Left lung (tissue), 10 donors: Measurements from ENCODE around the gene TCP11L1. TPM values are rescaled to one million over a fixed set of nuclear protein-coding genes. Genes with fewer than 3 reads are reported as not detected.
"Not testable (repeated sequence)": the region's sequence is repeated elsewhere in the genome, so short reads cannot be mapped to it uniquely, and the experiment has no call there.

ENCODE experiments used
- ATAC-seq: fragments of 200-7000 bp; cut with Tn5 transposase; one replicate; pipeline ENCODE4 v1.9.1; 2020; ENCODE audit warnings: moderate library complexity
- DNase-seq, 4 donors: peaks; one replicate each; pipeline ENCODE4 v3.0.0-alpha.2; 2013 to 2020
- H3K27ac ChIP-seq, 2 donors: fragments of 200-600 bp; sonication (generic) in 1 of 2; one replicate each; pipeline versions ENCODE4 v1.5.0 to v1.8.0; 2020 to 2021
- H3K27me3 ChIP-seq, 2 donors: fragments of 200-600 bp; sonication (generic) in 1 of 2; one replicate each; pipeline versions ENCODE4 v1.5.0 to v1.8.0; 2020 to 2021
- H3K36me3 ChIP-seq, 2 donors: fragments of 200-600 bp; sonication (generic) in 1 of 2; one replicate each; pipeline versions ENCODE4 v1.5.0 to v1.8.0; 2020 to 2021
- H3K4me1 ChIP-seq, 2 donors: fragments of 200-600 bp; one replicate each; pipeline ENCODE4 v1.8.0; 2021
- H3K4me3 ChIP-seq, 2 donors: fragments of 200-600 bp; sonication (generic) in 1 of 2; one replicate each; pipeline versions ENCODE4 v1.5.0 to v1.8.0; 2020 to 2021; ENCODE audit warnings: mild to moderate bottlenecking in 1 of 2
- H3K9me3 ChIP-seq, 2 donors: fragments of 200-600 bp; sonication (generic) in 1 of 2; one replicate each; pipeline versions ENCODE4 v1.5.0 to v1.8.0; 2020 to 2021
- CTCF ChIP-seq, 2 donors: fragments of 200-600 bp; sonication (generic) in 1 of 2; IDR thresholded peaks; one replicate each; pipeline versions ENCODE4 v1.5.0 to v1.8.0; 2021; ENCODE audit warnings: antibody characterized with exemption in 2 of 2
- intact Hi-C, 2 donors: fragments of 100-400 bp; cut with DNase I; formaldehyde crosslinking; loops; one replicate each; pipeline versions ENCODE4 v1.11.2 to v1.14.2; 2022
- polyA plus RNA-seq, 6 donors: library from polyadenylated mRNA; unstranded; fragments of 120-200 nt; gene quantifications; one replicate each; pipeline ENCODE4 v1.2.1, GENCODE V29; 2013; ENCODE audit not compliant: insufficient read length in 6 of 6
- total RNA-seq, 2 donors: library from RNA; stranded (reverse); fragmentation: NEBNext Ultra II Directional; extraction: Animal tissue kit (Norgen Biotek cat#: 25700); gene quantifications; one replicate each; pipeline ENCODE4 v1.2.1, GENCODE V29; 2021
- donor health status: DM: no; HTN: yes; CAD: no.
- donor health status: DM: no; HTN: no; CAD: no.

TCP11L1 gene
- total and polyA plus RNA-seq, 8 donors = 13.9 to 25.9 (median 15.6) TPM

- H3K9me3 ChIP-seq = no peaks in the 10 kb centered on the region
- no peak for TF ChIP-seq CTCF (IDR thresholded peaks at IDR 0.05)
- no peaks in the 10 kb centered on the region for H3K27me3 ChIP-seq
- no peaks in the 10 kb centered on the region for H3K36me3 ChIP-seq
- no peak overlapping the region for H3K4me3 ChIP-seq
- DNase-seq (no peak), ATAC-seq (peak; percentile 10)
- no peaks in the 10 kb centered on the region for H3K4me1 ChIP-seq
- intact Hi-C loops = no loop called here
- peak overlapping the region in 1 of 2 donors; percentile 18 for H3K27ac ChIP-seq
These were observed 11.4 kb upstream of the TCP11L1 start for GRCh38 chr11:33027846-33028536.

DNA sequence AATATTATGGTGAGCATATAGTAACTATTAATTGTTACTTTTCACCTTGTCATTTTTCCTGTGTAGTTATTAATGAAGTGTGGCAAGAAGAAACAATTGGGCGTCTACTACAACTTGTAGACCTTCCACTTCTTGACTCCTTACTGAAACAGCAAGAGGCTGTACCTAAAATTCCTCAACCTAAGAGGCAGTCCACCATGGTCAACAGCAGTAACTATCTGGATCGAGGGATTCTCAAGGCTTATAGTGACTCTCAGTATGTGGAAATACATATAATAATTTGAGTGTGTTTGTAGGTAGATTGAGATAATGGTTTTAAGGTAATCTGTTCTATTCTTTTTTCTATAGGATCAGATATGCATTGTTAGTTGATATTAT, 10.8 kb upstream of the TCP11L1 start:
- intact Hi-C loops = no loop called here
- Histone ChIP-seq H3K36me3 (no peaks in the 10 kb centered on the region), H3K4me1 (no peaks in the 10 kb centered on the region), H3K4me3 (no peak overlapping the region), H3K27me3 (no peaks in the 10 kb centered on the region), H3K27ac (peak overlapping the region in 1 of 2 donors; percentile 18), H3K9me3 (no peaks in the 10 kb centered on the region)
- ATAC-seq (no peak), DNase-seq (no peak)
- TF ChIP-seq CTCF (IDR thresholded peaks at IDR 0.05) = no peak

DNA sequence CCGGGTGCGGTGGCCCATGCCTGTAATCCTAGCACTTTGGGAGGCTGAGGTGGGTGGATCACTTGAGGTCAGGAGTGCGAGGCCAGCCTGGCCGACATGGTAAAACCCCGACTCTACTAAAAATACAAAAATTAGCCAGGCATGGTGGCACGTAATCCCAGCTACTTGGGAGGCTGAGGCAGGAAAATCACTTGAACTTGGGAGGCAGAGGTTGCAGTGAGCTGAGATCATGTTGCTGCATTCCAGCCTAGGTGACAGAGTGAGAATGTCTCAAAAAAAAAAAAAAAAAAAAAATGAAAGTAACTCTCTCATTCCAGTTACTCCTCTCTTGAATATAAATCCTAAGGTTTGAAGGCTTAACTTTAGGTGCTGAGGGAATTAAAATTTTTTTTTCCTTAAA, 10.2 kb upstream of the TCP11L1 start:
- not testable (repeated sequence) for ATAC-seq

DNA sequence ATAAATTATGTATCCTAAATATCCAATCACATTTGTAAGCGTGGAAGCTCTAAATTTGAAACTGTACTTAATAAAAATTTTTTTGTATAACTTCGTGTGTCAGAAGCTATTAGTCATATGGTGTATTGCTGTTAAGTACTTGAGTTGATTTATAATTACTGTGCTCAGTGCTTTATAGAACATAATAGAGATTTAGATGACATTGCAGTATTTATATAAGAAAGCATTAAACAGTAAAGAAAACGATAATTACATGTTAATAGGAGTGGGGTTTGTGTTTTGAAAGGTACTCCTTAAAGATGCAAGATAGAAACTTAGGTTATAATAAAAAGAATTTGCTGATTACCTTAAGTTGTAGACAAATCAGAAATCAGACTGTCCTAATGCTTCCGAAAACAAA, 5.9 kb upstream of the TCP11L1 start:
- Histone ChIP-seq H3K9me3 (no peaks in the 10 kb centered on the region), H3K27ac (no peak overlapping the region), H3K4me3 (no peak overlapping the region), H3K4me1 (peaks cover 0 to 1% of the 10 kb centered on the region in 2 donors), H3K36me3 (no peaks in the 10 kb centered on the region), H3K27me3 (no peaks in the 10 kb centered on the region)
- TF ChIP-seq CTCF (IDR thresholded peaks at IDR 0.05) = no peak
- intact Hi-C loops = no loop called here
- DNase-seq (no peak), ATAC-seq (no peak)

More for the DNA sequence above, 10.2 kb upstream of the TCP11L1 start:
- H3K27me3 ChIP-seq, DNase-seq, H3K4me1 ChIP-seq, intact Hi-C loops, H3K9me3 ChIP-seq, H3K27ac ChIP-seq, H3K36me3 ChIP-seq, H3K4me3 ChIP-seq: not testable (repeated sequence)

- no peak for TF ChIP-seq CTCF (IDR thresholded peaks at IDR 0.05)
- ATAC-seq = no peak
- Histone ChIP-seq H3K4me1 (peaks cover 0 to 5% of the 10 kb centered on the region in 2 donors), H3K4me3 (no peak overlapping the region), H3K27ac (no peak overlapping the region), H3K9me3 (no peaks in the 10 kb centered on the region), H3K36me3 (no peaks in the 10 kb centered on the region), H3K27me3 (no peaks in the 10 kb centered on the region)
- DNase-seq = no peak
- intact Hi-C loops = no loop called here
These were observed 4.4 kb upstream of the TCP11L1 start for GRCh38 chr11:33035011-33035410.
